ENCODE results near the gene KRT26.

DNA sequence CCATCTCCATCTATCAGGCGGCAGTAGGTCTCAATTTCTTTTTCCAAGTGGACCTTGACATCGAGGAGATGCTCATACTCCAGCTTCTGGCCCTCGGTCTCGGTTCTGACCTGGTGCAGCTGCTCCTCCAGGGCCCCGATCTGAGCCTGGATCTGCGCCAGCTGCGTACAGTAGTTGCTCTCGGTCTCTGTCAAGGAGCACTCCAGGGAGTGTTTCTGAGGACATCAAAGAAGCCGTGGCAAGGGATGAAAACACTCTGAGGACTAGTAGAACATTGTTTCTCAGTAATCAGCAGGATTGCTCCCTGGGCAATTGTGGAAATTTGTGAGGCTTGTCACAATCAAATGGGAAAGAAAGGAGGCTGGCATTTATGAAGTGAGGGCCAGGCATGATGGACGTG, 21.8 kb upstream of the KRT26 start:
- TF ChIP-seq POLR2AphosphoS5 (IDR thresholded peaks at IDR 0.05; ENCODE audit: low read depth, low read length) (no peak), EGR1 (IDR thresholded peaks at IDR 0.05; ENCODE audit: borderline replicate concordance, low read depth, low read length) (no peak), MAFK (IDR thresholded peaks at IDR 0.05; ENCODE audit: low read depth, low read length) (no peak), RNF2 (IDR thresholded peaks at IDR 0.05; ENCODE audit: borderline replicate concordance, low read depth, low read length, missing control alignments, poor library complexity, severe bottlenecking) (no peak), RXRA (IDR thresholded peaks at IDR 0.05; ENCODE audit: insufficient read depth, low read depth, low read length) (no peak), BCL11A (IDR thresholded peaks at IDR 0.05; ENCODE audit: low read depth in 2 of 2, low read length in 2 of 2) (no peak), SP1 (IDR thresholded peaks at IDR 0.05; ENCODE audit: low read depth, low read length) (no peak), SUZ12 (IDR thresholded peaks at IDR 0.05; ENCODE audit: low read length) (no peak), GTF2F1 (IDR thresholded peaks at IDR 0.05; ENCODE audit: borderline replicate concordance, low read depth, low read length) (no peak)
- TF ChIP-seq, protein P1, sequence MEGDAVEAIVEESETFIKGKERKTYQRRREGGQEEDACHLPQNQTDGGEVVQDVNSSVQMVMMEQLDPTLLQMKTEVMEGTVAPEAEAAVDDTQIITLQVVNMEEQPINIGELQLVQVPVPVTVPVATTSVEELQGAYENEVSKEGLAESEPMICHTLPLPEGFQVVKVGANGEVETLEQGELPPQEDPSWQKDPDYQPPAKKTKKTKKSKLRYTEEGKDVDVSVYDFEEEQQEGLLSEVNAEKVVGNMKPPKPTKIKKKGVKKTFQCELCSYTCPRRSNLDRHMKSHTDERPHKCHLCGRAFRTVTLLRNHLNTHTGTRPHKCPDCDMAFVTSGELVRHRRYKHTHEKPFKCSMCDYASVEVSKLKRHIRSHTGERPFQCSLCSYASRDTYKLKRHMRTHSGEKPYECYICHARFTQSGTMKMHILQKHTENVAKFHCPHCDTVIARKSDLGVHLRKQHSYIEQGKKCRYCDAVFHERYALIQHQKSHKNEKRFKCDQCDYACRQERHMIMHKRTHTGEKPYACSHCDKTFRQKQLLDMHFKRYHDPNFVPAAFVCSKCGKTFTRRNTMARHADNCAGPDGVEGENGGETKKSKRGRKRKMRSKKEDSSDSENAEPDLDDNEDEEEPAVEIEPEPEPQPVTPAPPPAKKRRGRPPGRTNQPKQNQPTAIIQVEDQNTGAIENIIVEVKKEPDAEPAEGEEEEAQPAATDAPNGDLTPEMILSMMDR (IDR thresholded peaks at IDR 0.05; ENCODE audit: control extremely low read depth in 1 of 3, insufficient read depth in 1 of 3, low read depth in 1 of 3, low read length in 3 of 3): no peak
